HAP-1 (cell line): ENCODE measurements around the gene ZDHHC18.

Experiments used
- DNase-seq, 2 experiments: peaks; one replicate each; pipeline ENCODE4 v3.0.0-alpha.2; 2016 to 2020; ENCODE audit warnings: low spot score in 2 of 2
- H3K27me3 ChIP-seq: fragments of 250-450 bp; sonication (Bioruptor Pico); 2 replicates; pipeline ENCODE4 v1.5.1; 2020; ENCODE audit warnings: low read depth, mild to moderate bottlenecking, moderate library complexity
- H3K36me3 ChIP-seq: fragments of 250-450 bp; sonication (Bioruptor Pico); replicated peaks from 2 replicates; pipeline ENCODE4 v1.5.1; 2020; ENCODE audit warnings: mild to moderate bottlenecking
- H3K4me1 ChIP-seq: fragments of 250-450 bp; sonication (Bioruptor Pico); 2 replicates; pipeline ENCODE4 v1.5.1; 2020; ENCODE audit warnings: mild to moderate bottlenecking
- H3K4me3 ChIP-seq: fragments of 250-450 bp; sonication (Bioruptor Pico); 2 replicates; pipeline ENCODE4 v1.5.1; 2020; ENCODE audit warnings: mild to moderate bottlenecking, moderate library complexity
- H3K9me3 ChIP-seq: fragments of 250-450 bp; sonication (Bioruptor Pico); 2 replicates; pipeline ENCODE4 v1.5.1; 2020; ENCODE audit warnings: mild to moderate bottlenecking, moderate library complexity
- in situ Hi-C: fragments of 300-500 bp; cut with MboI; formaldehyde crosslinking; loops from 3 replicates; pipeline ENCODE4 v1.14.3; 2020; ENCODE audit warnings: low sequenced_read_pairs, inconsistent platforms, mixed read lengths

ZDHHC18 gene

GRCh38 chr1:26900001-26900814 lies 73.7 kb downstream of the ZDHHC18 start, which contains the start of gene GPATCH3:
Gene GPATCH3, minus strand, starts transcription at chr1:26900467. Its CDS starts 25 bp downstream, at chr1:26900442.
- no peaks in the 10 kb centered on the region for H3K9me3 ChIP-seq
- H3K27me3 ChIP-seq: no peaks in the 10 kb centered on the region
- DNase-seq: peak; percentile 88 to 95
- peak within 1 kb of the TSS; percentile 85 for H3K4me3 ChIP-seq
- H3K36me3 ChIP-seq: peaks cover 3% of the 10 kb centered on the region
- in situ Hi-C loops: no loop called here
- H3K4me1 ChIP-seq: peaks cover 10% of the 10 kb centered on the region

- Histone ChIP-seq H3K4me3 (peak overlapping the region; percentile 85), H3K4me1 (peaks cover 10% of the 10 kb centered on the region), H3K27me3 (no peaks in the 10 kb centered on the region), H3K9me3 (no peaks in the 10 kb centered on the region), H3K36me3 (peaks cover under 1% of the 10 kb centered on the region)
- in situ Hi-C loops: no loop called here
- DNase-seq: no peak
These were observed 74.5 kb downstream of the ZDHHC18 start for GRCh38 chr1:26900815-26901511.
